H9 (cell line): ENCODE measurements around the gene RAP1GAP. TPM values are rescaled to one million over a fixed set of nuclear protein-coding genes. Genes with fewer than 3 reads are reported as not detected.

Experiments
- DNase-seq: peaks from one replicate; pipeline ENCODE4 v3.0.0-alpha.2; 2017
- H2AFZ ChIP-seq: one replicate; pipeline ENCODE4 v1.6.1; 2013; ENCODE audit warnings: mild to moderate bottlenecking, low read length, control low read depth, moderate library complexity
- H2AK5ac ChIP-seq: 2 replicates; pipeline ENCODE4 v1.6.1; 2013; ENCODE audit warnings: low read length, control low read depth, mixed read lengths; ENCODE audit not compliant: insufficient read length
- H2BK120ac ChIP-seq: one replicate; pipeline ENCODE4 v1.6.1; 2013; ENCODE audit warnings: low read depth, mild to moderate bottlenecking, low read length, control low read depth, inconsistent platforms; ENCODE audit not compliant: poor library complexity, severe bottlenecking
- H2BK12ac ChIP-seq: 2 replicates; pipeline ENCODE4 v1.6.1; 2013; ENCODE audit warnings: low read length, control low read depth, mixed read lengths, low read depth; ENCODE audit not compliant: insufficient read length
- H2BK15ac ChIP-seq: 2 replicates; pipeline ENCODE4 v1.6.1; 2013; ENCODE audit warnings: low read depth, low read length, control low read depth
- H2BK20ac ChIP-seq: one replicate; pipeline ENCODE4 v1.6.1; 2013; ENCODE audit warnings: low read depth, mild to moderate bottlenecking, low read length, control low read depth, inconsistent platforms; ENCODE audit not compliant: poor library complexity, severe bottlenecking
- H2BK5ac ChIP-seq: 2 replicates; pipeline ENCODE4 v1.6.1; 2013; ENCODE audit warnings: low read length, control low read depth, mixed read lengths; ENCODE audit not compliant: insufficient read length
- H3K14ac ChIP-seq: 2 replicates; pipeline ENCODE4 v1.6.1; 2013; ENCODE audit warnings: low read length, control low read depth; ENCODE audit not compliant: insufficient read depth
- H3K18ac ChIP-seq: 2 replicates; pipeline ENCODE4 v1.6.1; 2013; ENCODE audit warnings: low read depth, mild to moderate bottlenecking, mixed read lengths, low read length, control low read depth; ENCODE audit not compliant: insufficient read length
- H3K23ac ChIP-seq: 2 replicates; pipeline ENCODE4 v1.6.1; 2013; ENCODE audit warnings: low read length, control low read depth, mixed read lengths, low read depth; ENCODE audit not compliant: insufficient read length
- H3K23me2 ChIP-seq: 2 replicates; pipeline ENCODE4 v1.6.1; 2013; ENCODE audit warnings: low read depth, mild to moderate bottlenecking, mixed read lengths, low read length, control low read depth; ENCODE audit not compliant: insufficient read length, poor library complexity, severe bottlenecking
- H3K27ac ChIP-seq: 2 replicates; pipeline ENCODE4 v1.5.1; 2013; ENCODE audit warnings: low read length, control low read depth, mixed read lengths, low read depth; ENCODE audit not compliant: insufficient read length
- H3K27me3 ChIP-seq: 2 replicates; pipeline ENCODE4 v1.6.1; 2013; ENCODE audit warnings: low read length, control low read depth, inconsistent platforms; ENCODE audit not compliant: insufficient read depth
- H3K4ac ChIP-seq: 2 replicates; pipeline ENCODE4 v1.6.1; 2013; ENCODE audit warnings: low read depth, mild to moderate bottlenecking, control low read depth, inconsistent platforms, low read length, moderate library complexity
- H3K4me1 ChIP-seq: 2 replicates; pipeline ENCODE4 v1.6.1; 2013; ENCODE audit warnings: low read length, control low read depth, inconsistent platforms; ENCODE audit not compliant: insufficient read depth
- H3K4me2 ChIP-seq: 2 replicates; pipeline ENCODE4 v1.6.1; 2013; ENCODE audit warnings: low read length, control low read depth, mixed read lengths; ENCODE audit not compliant: insufficient read length, insufficient read depth
- H3K56ac ChIP-seq: 2 replicates; pipeline ENCODE4 v1.6.1; 2013; ENCODE audit warnings: low read depth, mild to moderate bottlenecking, mixed read lengths, low read length, control low read depth; ENCODE audit not compliant: insufficient read length
- H3K79me1 ChIP-seq: 2 replicates; pipeline ENCODE4 v1.6.1; 2013; ENCODE audit warnings: low read depth, mild to moderate bottlenecking, moderate library complexity, low read length, control low read depth, inconsistent platforms; ENCODE audit not compliant: insufficient read depth, poor library complexity, severe bottlenecking
- H3K79me2 ChIP-seq: 2 replicates; pipeline ENCODE4 v1.6.1; 2013; ENCODE audit warnings: low read length, control low read depth, inconsistent platforms; ENCODE audit not compliant: insufficient read depth
- H3K9ac ChIP-seq: 2 replicates; pipeline ENCODE4 v1.6.1; 2013; ENCODE audit warnings: low read length, control low read depth, mixed read lengths; ENCODE audit not compliant: insufficient read length; ENCODE audit errors: extremely low read depth
- H3K9me3 ChIP-seq: one replicate; pipeline ENCODE4 v1.6.1; 2013; ENCODE audit warnings: low read depth, low read length, inconsistent platforms; ENCODE audit not compliant: control insufficient read depth
- H3T11ph ChIP-seq: one replicate; pipeline ENCODE4 v1.6.1; 2013; ENCODE audit warnings: mild to moderate bottlenecking, low read length, control low read depth, inconsistent platforms
- H4K20me1 ChIP-seq: one replicate; pipeline ENCODE4 v1.6.1; 2013; ENCODE audit not compliant: control insufficient read depth, insufficient read length, insufficient read depth
- H4K5ac ChIP-seq: 2 replicates; pipeline ENCODE4 v1.6.1; 2013; ENCODE audit warnings: low read depth, mild to moderate bottlenecking, mixed read lengths, low read length, control low read depth; ENCODE audit not compliant: insufficient read length
- H4K8ac ChIP-seq: replicated peaks from 2 replicates; pipeline ENCODE4 v1.6.1; 2013; ENCODE audit warnings: low read length, control low read depth, mixed read lengths, low read depth; ENCODE audit not compliant: insufficient read length
- H4K91ac ChIP-seq: 2 replicates; pipeline ENCODE4 v1.6.1; 2013; ENCODE audit warnings: low read depth, mild to moderate bottlenecking, moderate library complexity, mixed read lengths, low read length, control low read depth; ENCODE audit not compliant: insufficient read length
- H3K27ac Mint-ChIP-seq, 3 experiments: 2 replicates in 2 of 3; 3 replicates in 1 of 3; pipeline ENCODE4 v1.8.0; 2020 to 2021; ENCODE audit warnings: mixed read lengths in 3 of 3, mild to moderate bottlenecking in 1 of 3, moderate library complexity in 1 of 3
- H3K27me3 Mint-ChIP-seq: 2 replicates; pipeline ENCODE4 v1.8.0; 2021; ENCODE audit warnings: low read depth, mild to moderate bottlenecking, moderate library complexity, mixed read lengths
- H3K36me3 Mint-ChIP-seq, 3 experiments: 2 replicates in 2 of 3; 3 replicates in 1 of 3; pipeline ENCODE4 v1.8.0; 2020 to 2021; ENCODE audit warnings: low read depth in 3 of 3, mixed read lengths in 3 of 3; ENCODE audit not compliant: insufficient read depth in 1 of 3
- H3K4me1 Mint-ChIP-seq, 2 experiments: 2 replicates each; pipeline ENCODE4 v1.8.0; 2020; ENCODE audit warnings: mixed read lengths in 2 of 2
- H3K4me3 Mint-ChIP-seq, 2 experiments: 2 replicates in 1 of 2; 3 replicates in 1 of 2; pipeline ENCODE4 v1.8.0; 2020 to 2021; ENCODE audit warnings: mild to moderate bottlenecking in 2 of 2, mixed read lengths in 2 of 2, moderate library complexity in 1 of 2
- H3K9me3 Mint-ChIP-seq, 2 experiments: 2 replicates in 1 of 2; 3 replicates in 1 of 2; pipeline ENCODE4 v1.8.0; 2020; ENCODE audit warnings: mild to moderate bottlenecking in 2 of 2, mixed read lengths in 2 of 2, moderate library complexity in 1 of 2
- WGBS: extraction: QIAGEN DNeasy Blood & Tissue Kit; methylation state at CpG from one replicate; pipeline ENCODE4 v1.1.7; 2013; ENCODE audit warnings: missing lambda C conversion rate, low lambda C conversion rate, mixed read lengths; ENCODE audit not compliant: insufficient read length; ENCODE audit errors: extremely low coverage; 5-methylcytosine and 5-hydroxymethylcytosine counted together
- total RNA-seq: library from RNA; stranded (reverse); gene quantifications from 2 replicates; pipeline ENCODE4 v1.2.1, GENCODE V29; 2021
- TF ChIP-seq, protein P1 (sequence below): fragments of 200-600 bp; sonication (generic); conservative IDR thresholded peaks from 3 replicates; pipeline ENCODE4 v1.8.0; 2021; ENCODE audit warnings: antibody characterized with exemption, mild to moderate bottlenecking

Gene RAP1GAP
- total RNA-seq, 1 experiment from 2014 or later = 7.9 TPM

DNA sequence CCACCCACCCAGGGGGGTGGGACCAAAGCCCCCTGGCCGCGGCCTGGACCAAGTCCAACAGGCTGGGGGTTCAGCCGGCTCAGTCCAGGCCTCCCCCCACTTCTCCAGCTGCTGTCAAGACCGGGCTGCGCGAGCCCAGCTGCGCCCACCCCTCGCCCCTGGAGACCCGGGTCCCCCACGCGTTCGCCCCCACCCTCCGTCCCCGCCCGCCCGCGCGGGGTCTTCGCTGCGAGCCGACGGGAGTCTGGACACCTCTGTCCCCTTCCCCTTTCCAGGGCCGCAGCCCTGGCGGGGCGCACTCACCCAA, 253 bp downstream of the RAP1GAP start:
- Histone ChIP-seq H4K8ac (no peak overlapping the region), H3K9ac (no peak overlapping the region), H3K27me3 (no peaks in the 10 kb centered on the region; the same call in 1 of the 2 replicates), H3K79me1 (no peaks in the 10 kb centered on the region), H3K4me1 (no peaks in the 10 kb centered on the region; the same call in 1 of the 2 replicates), H4K20me1 (no peaks in the 10 kb centered on the region), H2BK5ac (no peak overlapping the region), H2BK12ac (no peak overlapping the region), H3K27ac (no peak overlapping the region), H2BK20ac (no peak overlapping the region), H3K18ac (no peak overlapping the region), H2AFZ (no peak overlapping the region), H3T11ph (no peak overlapping the region), H2AK5ac (no peak overlapping the region), H3K4me2 (peak overlapping the region; percentile 81), H3K14ac (no peak overlapping the region), H3K23me2 (peaks cover 14% of the 10 kb centered on the region), H2BK120ac (no peak overlapping the region), H4K91ac (no peak overlapping the region), H4K5ac (no peak overlapping the region), H2BK15ac (no peak overlapping the region), H3K56ac (no peak overlapping the region), H3K9me3 (no peaks in the 10 kb centered on the region), H3K4ac (no peak overlapping the region), H3K23ac (no peak overlapping the region), H3K79me2 (no peaks in the 10 kb centered on the region)
- WGBS = no CpG with 5 or more reads among the region's 25 CpGs
- TF ChIP-seq, protein P1, sequence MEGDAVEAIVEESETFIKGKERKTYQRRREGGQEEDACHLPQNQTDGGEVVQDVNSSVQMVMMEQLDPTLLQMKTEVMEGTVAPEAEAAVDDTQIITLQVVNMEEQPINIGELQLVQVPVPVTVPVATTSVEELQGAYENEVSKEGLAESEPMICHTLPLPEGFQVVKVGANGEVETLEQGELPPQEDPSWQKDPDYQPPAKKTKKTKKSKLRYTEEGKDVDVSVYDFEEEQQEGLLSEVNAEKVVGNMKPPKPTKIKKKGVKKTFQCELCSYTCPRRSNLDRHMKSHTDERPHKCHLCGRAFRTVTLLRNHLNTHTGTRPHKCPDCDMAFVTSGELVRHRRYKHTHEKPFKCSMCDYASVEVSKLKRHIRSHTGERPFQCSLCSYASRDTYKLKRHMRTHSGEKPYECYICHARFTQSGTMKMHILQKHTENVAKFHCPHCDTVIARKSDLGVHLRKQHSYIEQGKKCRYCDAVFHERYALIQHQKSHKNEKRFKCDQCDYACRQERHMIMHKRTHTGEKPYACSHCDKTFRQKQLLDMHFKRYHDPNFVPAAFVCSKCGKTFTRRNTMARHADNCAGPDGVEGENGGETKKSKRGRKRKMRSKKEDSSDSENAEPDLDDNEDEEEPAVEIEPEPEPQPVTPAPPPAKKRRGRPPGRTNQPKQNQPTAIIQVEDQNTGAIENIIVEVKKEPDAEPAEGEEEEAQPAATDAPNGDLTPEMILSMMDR = no peak
- no peaks in the 10 kb centered on the region for H3K9me3 Mint-ChIP-seq
- no peak overlapping the region for H3K27ac Mint-ChIP-seq
- H3K4me3 Mint-ChIP-seq = peak overlapping the region; percentile 65 to 73
- peaks cover 38 to 49% of the 10 kb centered on the region in 2 experiments for H3K4me1 Mint-ChIP-seq
- no peaks in the 10 kb centered on the region; a peak in 1 of 7 replicates for H3K36me3 Mint-ChIP-seq
- peaks cover 28% of the 10 kb centered on the region for H3K27me3 Mint-ChIP-seq
- DNase-seq = no peak
